GM12875 (cell line): ENCODE measurements around the gene ADGRA1.

ENCODE experiments used
- H3K4me3 ChIP-seq: one replicate; pipeline ENCODE4 v1.5.1; 2011; ENCODE audit warnings: low read depth, low read length, control low read depth
- TF ChIP-seq, protein P1 (sequence below): IDR thresholded peaks from 2 replicates; pipeline ENCODE4 v1.5.1; 2011; ENCODE audit warnings: low read depth, mild to moderate bottlenecking, control low read depth, inconsistent platforms, low read length, moderate library complexity, borderline replicate concordance; ENCODE audit not compliant: insufficient read depth

ADGRA1 gene

DNA sequence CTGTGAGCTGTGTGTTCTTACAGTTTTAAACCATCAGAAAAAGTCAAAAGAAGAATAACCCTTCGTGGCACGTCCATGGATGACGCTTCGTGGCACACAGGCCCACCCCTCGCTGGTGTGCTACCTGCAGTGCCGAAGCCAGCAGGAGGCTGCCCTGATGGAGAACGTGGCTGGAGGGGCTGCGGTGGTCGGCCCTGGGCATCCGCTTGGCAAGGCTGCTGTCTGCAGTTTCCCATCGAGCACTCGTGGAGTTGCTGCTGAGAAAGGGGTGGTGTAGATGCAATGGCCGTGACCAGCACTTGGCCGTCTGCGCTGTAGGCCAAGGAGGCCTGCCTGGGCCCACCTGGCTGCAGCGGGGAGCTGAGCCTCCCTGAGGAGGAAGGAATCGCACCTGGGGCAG, 3.2 kb upstream of the ADGRA1 start:
- H3K4me3 ChIP-seq = no peak overlapping the region
- TF ChIP-seq, protein P1, sequence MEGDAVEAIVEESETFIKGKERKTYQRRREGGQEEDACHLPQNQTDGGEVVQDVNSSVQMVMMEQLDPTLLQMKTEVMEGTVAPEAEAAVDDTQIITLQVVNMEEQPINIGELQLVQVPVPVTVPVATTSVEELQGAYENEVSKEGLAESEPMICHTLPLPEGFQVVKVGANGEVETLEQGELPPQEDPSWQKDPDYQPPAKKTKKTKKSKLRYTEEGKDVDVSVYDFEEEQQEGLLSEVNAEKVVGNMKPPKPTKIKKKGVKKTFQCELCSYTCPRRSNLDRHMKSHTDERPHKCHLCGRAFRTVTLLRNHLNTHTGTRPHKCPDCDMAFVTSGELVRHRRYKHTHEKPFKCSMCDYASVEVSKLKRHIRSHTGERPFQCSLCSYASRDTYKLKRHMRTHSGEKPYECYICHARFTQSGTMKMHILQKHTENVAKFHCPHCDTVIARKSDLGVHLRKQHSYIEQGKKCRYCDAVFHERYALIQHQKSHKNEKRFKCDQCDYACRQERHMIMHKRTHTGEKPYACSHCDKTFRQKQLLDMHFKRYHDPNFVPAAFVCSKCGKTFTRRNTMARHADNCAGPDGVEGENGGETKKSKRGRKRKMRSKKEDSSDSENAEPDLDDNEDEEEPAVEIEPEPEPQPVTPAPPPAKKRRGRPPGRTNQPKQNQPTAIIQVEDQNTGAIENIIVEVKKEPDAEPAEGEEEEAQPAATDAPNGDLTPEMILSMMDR = no peak

DNA sequence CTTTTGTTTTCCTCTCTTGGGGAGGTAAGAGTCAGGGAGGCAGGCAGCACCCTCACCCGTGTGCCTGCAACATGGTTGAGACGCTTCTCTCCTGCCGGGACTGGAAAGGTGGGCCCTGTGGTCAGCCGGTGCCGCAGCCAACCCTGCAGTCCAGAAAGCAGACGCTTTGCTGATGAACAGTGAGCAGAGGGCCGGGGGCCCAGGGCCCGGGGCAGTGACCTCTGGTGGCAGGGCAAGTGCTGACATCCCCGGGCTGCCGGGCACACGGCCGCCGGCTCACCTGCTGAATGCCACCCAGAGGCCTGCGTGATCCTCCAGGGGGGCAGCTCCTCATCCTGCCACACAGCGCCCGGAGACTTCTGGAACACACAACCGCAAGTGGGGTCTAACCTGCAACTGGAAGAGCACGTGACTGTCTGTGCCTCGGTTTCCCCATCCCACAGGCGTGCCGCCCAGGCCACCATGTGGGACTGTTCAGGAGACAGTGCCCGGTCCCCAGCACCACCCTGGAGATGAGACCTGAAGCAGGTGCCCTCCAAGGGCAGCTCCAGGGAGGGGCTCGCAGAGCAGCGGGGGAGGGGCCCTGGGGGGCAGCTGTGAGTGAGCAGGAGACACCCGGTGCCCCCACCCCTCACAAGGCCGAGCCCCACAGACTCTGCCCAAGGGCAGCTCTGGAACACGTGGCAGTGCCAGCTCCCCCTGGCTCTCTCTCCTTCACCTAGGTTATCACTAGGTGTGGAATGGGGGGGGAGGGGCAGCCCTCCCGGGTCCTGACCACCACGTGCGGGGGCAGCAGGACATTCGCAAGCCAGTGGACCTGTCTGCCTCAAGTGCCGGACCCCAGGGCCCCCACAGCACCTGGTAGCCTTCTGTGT, 2.2 kb upstream of the ADGRA1 start:
- TF ChIP-seq, protein P1 = no peak

DNA sequence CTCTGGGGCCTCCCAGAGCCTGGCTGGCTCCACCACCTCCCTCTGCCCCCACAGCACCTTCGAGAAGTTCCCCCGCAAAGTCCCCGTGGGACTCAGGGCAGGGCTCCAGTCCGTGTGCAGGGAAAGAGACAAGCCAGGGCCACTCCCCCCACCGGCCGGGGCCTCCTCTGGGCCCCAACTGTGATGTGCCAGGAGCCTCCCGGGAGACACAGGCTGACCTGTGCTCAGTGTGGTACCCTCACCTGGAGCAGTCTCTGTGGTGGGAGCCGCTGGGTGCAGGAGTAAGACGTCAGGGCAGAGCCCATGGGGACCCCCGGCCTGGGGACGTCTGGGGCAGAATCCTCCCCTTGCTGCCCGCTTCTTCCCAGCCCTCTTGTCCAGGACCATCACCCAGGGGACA, 1.5 kb upstream of the ADGRA1 start:
- no peak overlapping the region for H3K4me3 ChIP-seq
- TF ChIP-seq, protein P1 = no peak

More for the DNA sequence above, 2.2 kb upstream of the ADGRA1 start:
- H3K4me3 ChIP-seq = no peak overlapping the region

DNA sequence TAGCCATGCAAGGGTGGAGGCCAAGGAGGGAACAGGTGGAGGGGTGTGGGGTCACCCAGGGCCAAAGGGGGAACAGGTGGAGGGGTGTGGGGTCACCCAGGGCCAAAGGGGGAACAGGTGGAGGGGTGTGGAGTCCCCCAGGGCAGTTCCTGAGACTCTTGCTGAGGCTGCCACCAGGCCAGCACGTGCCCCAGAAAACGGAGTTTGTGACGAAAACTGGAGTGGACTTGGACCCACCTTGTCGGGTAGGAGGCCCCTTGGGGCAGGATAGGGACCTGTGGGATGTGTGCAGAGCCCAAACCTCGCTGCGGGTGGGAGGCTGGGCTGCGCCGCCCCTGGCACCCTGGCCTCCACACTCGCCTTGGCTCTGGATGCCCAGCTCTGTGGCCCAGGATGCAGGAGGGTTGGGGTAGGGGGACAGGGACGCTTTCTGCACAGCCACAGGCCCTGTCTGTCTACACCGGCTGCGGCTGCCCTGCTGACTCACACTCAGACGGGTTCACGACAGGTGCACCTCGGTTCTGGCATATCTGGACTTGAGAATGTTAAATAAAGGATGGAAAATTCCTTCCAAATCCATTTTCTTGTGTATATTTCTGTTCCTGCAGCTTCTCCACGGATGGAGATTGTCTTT, 562 bp upstream of the ADGRA1 start:
- TF ChIP-seq, protein P1 = no peak
- H3K4me3 ChIP-seq = no peak overlapping the region

DNA sequence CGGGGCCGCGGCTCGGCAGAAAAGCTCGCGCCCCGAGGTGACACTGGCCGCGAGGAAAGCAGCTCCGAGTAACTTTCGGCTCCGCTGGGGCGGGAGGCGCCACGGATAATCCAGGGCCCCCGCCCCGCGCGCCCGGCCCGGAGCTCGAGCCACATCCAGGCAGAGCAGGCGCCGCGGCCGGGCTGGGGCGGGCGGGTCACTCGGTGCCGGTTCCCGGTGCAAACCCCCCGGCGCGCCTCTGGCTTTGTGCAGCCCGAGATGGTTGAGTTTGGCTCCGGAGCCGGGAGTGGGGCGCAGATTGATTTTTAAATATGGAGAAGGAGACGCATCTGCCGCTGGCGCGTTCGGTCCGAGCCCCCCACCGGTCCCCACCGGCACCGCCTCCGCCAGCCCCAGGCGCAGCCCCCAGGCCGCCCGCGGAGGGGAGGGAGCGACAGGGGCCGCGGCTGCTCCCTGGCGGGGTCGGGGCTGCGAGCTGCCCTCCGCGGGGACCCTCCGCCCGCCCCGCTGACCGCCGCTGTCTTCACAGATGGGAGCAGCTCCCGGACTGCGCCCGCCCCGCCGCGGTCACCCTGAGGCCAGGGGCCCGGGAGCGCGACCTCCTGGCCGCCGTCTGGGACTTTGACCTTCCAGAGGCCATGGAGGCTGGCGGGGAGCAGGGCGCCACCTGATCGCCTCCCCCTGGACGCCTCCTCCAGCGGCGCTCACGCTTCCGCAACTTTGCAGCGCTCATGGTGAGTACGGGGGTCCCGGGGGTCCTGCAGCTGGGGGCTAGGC, 643 bp downstream of the ADGRA1 start:
- TF ChIP-seq, protein P1 = no peak
- no peak overlapping the region for H3K4me3 ChIP-seq

DNA sequence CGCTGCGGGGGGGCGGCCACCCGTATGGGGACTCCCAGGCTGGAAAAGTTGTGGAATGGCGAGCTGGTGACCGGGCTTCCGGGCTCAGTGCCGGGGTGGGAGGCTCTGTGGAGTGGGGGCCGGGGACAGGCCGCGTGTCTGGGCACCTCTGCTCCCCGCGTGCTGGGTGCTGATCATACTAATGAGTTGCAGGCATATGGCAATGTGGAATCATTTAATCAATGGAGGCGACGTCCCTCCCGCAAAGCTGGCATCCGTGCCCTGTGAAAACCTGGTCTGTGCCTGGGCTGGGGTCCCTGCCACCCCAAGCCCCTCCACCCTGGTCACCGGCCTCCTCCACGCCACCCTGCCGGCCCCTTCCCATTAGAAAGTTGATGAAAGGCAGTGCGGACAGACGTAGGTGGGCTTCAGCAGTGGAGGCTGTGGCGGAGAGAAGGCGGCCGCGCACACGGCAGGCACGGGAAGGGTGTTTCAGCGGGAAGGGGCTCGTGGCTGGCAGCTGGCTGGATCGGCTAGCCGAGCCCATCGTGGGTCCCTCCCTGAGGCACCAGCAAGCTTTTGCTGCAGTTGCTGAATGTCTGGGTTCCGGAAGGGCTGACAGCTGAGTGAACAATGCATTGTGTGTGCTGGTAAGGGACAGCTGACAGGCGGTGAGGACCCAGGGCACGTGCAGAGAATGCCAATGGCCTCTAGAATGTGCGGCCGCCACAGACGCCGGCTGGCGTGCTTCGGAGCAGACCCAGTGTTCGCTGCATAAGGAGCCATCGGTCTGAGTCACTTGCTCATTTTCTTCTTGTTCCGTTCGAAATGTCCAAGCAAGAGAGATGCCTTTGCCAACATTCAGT, 1.5 kb downstream of the ADGRA1 start:
- no peak overlapping the region for H3K4me3 ChIP-seq
- TF ChIP-seq, protein P1 = no peak
